ELF-1 (cell line): Measurements from ENCODE around the gene GAD2.

Experiments
- DNase-seq: peaks from one replicate; pipeline ENCODE4 v3.0.0-alpha.2; 2016; ENCODE audit warnings: low read depth, low spot score

GAD2 gene

GRCh38 chr10:26314265-26315013, 97.9 kb downstream of the GAD2 start:
- no peak for DNase-seq

- no peak for DNase-seq
Measured at GRCh38 chr10:26318672-26319071, 102.1 kb downstream of the GAD2 start.

- DNase-seq, result no peak
Measured at GRCh38 chr10:26323219-26323618, 106.6 kb downstream of the GAD2 start.

- DNase-seq, result no peak
Measured at GRCh38 chr10:26326851-26327250, 110.3 kb downstream of the GAD2 start.

- DNase-seq, result no peak
Measured at GRCh38 chr10:26327811-26328210, 111.2 kb downstream of the GAD2 start.

- no peak for DNase-seq
Measured at GRCh38 chr10:26331371-26331770, 114.8 kb downstream of the GAD2 start.

GRCh38 chr10:26334232-26334931, 117.8 kb downstream of the GAD2 start:
- DNase-seq, result no peak

- peak; percentile 88 for DNase-seq
Measured at GRCh38 chr10:26334932-26335573, 118.5 kb downstream of the GAD2 start.

GRCh38 chr10:26335574-26336093, 119.1 kb downstream of the GAD2 start:
- no peak for DNase-seq

- DNase-seq, result no peak
Measured at GRCh38 chr10:26336979-26337378, 120.4 kb downstream of the GAD2 start.

GRCh38 chr10:26341701-26342100, 125.1 kb downstream of the GAD2 start:
- no peak for DNase-seq

GRCh38 chr10:26348821-26349417, 132.3 kb downstream of the GAD2 start:
- DNase-seq, result peak; percentile 18
